SK-N-SH (cell line): ENCODE data around the gene PLXND1. TPM values are rescaled to one million over a fixed set of nuclear protein-coding genes. Genes with fewer than 3 reads are reported as not detected.

Source experiments
- CTCF ChIA-PET: fragments of 300-600, 350-600 bp; formaldehyde crosslinking; extraction: SDS; loops from one replicate; lab custom pipeline; 2021; lab: Yijun Ruan, JAX
- POLR2A ChIA-PET: fragments of 350-600 bp; sonication (Branson Sonifier 250); formaldehyde crosslinking; extraction: SDS; loops from one replicate; lab custom pipeline; 2020; ENCODE audit warnings: antibody characterized with exemption, inconsistent platforms; lab: Yijun Ruan, JAX
- DNase-seq: peaks from one replicate; pipeline ENCODE4 v3.0.0; 2012
- H2AFZ ChIP-seq: fragments of 200-600 bp; sonication (generic); 2 replicates; pipeline ENCODE4 v1.8.1; 2016; ENCODE audit warnings: antibody characterized with exemption, mild to moderate bottlenecking, low read depth
- H3F3A ChIP-seq: fragments of 200-600 bp; sonication (generic); replicated peaks from 2 replicates; pipeline ENCODE3; 2016; ENCODE audit warnings: antibody characterized with exemption, mild to moderate bottlenecking; ENCODE audit not compliant: insufficient read depth
- H3K27ac ChIP-seq, 2 experiments: fragments of 200-500 bp in 1 of 2; fragments of 200-600 bp in 1 of 2; sonication (Bioruptor generic) in 1 of 2; sonication (generic), shearing (Covaris generic) in 1 of 2; 2 replicates each; pipeline versions ENCODE4 v1.5.1 to v1.6.1; 2014 to 2016; ENCODE audit warnings: low read depth in 2 of 2, inconsistent platforms in 1 of 2, low read length in 1 of 2, mild to moderate bottlenecking in 1 of 2, mixed read lengths in 1 of 2
- H3K27me3 ChIP-seq: fragments of 200-600 bp; sonication (generic), shearing (Covaris generic); 2 replicates; pipeline ENCODE4 v1.6.1; 2016; ENCODE audit warnings: mixed run types; ENCODE audit not compliant: insufficient read depth
- H3K36me3 ChIP-seq, 2 experiments: fragments of 200-500 bp in 1 of 2; fragments of 200-600 bp in 1 of 2; sonication (Bioruptor generic) in 1 of 2; sonication (generic) in 1 of 2; replicated peaks in 1 of 2; 2 replicates each; pipeline versions ENCODE3 to v1.5.1; 2014 to 2016; ENCODE audit warnings: low read length in 1 of 2, mild to moderate bottlenecking in 1 of 2; ENCODE audit not compliant: insufficient read depth in 2 of 2, control insufficient read depth in 1 of 2
- H3K4me1 ChIP-seq, 2 experiments: fragments of 200-500 bp in 1 of 2; fragments of 200-600 bp in 1 of 2; sonication (Bioruptor generic) in 1 of 2; sonication (generic), shearing (Covaris generic) in 1 of 2; 2 replicates each; pipeline versions ENCODE4 v1.5.1 to v1.6.1; 2014 to 2016; ENCODE audit warnings: low read depth in 1 of 2, low read length in 1 of 2, mixed run types in 1 of 2; ENCODE audit not compliant: insufficient read depth in 2 of 2, control insufficient read depth in 1 of 2
- H3K4me2 ChIP-seq: fragments of 200-600 bp; sonication (generic), shearing (Covaris generic); 2 replicates; pipeline ENCODE4 v1.6.1; 2017; ENCODE audit warnings: mixed run types
- H3K4me3 ChIP-seq, 2 experiments: fragments of 200-500 bp in 1 of 2; fragments of 200-600 bp in 1 of 2; sonication (Bioruptor generic) in 1 of 2; sonication (generic), shearing (Covaris generic) in 1 of 2; 2 replicates each; pipeline versions ENCODE4 v1.5.1 to v1.8.1; 2014 to 2016; ENCODE audit warnings: low read depth in 2 of 2, inconsistent platforms in 1 of 2, low read length in 1 of 2, mild to moderate bottlenecking in 1 of 2, mixed read lengths in 1 of 2, moderate library complexity in 1 of 2
- H3K79me2 ChIP-seq: fragments of 200-600 bp; sonication (generic); 2 replicates; pipeline ENCODE4 v1.8.1; 2017; ENCODE audit warnings: mild to moderate bottlenecking; ENCODE audit not compliant: insufficient read depth
- H3K9ac ChIP-seq: fragments of 200-600 bp; sonication (generic); 2 replicates; pipeline ENCODE4 v1.6.1; 2017; ENCODE audit warnings: mixed run types
- H3K9me2 ChIP-seq: fragments of 200-600 bp; sonication (generic); 2 replicates; pipeline ENCODE4 v1.6.1; 2017; ENCODE audit warnings: mixed run types
- H3K9me3 ChIP-seq: fragments of 200-600 bp; sonication (generic); 2 replicates; pipeline ENCODE4 v1.6.1; 2017; ENCODE audit warnings: mixed run types, mild to moderate bottlenecking, moderate library complexity
- H4K20me1 ChIP-seq: fragments of 200-600 bp; sonication (generic); 2 replicates; pipeline ENCODE4 v1.6.1; 2017; ENCODE audit warnings: mild to moderate bottlenecking, mixed run types; ENCODE audit not compliant: insufficient read depth
- CHD2 ChIP-seq: fragments of 150-350 bp; IDR thresholded peaks from 2 replicates; pipeline ENCODE4 v1.6.1; 2018; ENCODE audit warnings: low read length; ENCODE audit not compliant: partially characterized antibody
- ELF1 ChIP-seq: IDR thresholded peaks from 2 replicates; pipeline ENCODE4 v1.4.0; 2012
- EZH2phosphoT487 ChIP-seq: fragments of 200-600 bp; sonication (generic); IDR thresholded peaks from 2 replicates; pipeline ENCODE4 v1.6.1; 2017; ENCODE audit warnings: low read depth, mixed run types, mild to moderate bottlenecking, antibody characterized with exemption, moderate library complexity, borderline replicate concordance
- FOSL2 ChIP-seq: IDR thresholded peaks from 2 replicates; pipeline ENCODE4 v1.4.0; 2012; ENCODE audit warnings: low read depth, mild to moderate bottlenecking, moderate library complexity, borderline replicate concordance
- FOXJ3 ChIP-seq: sonication (generic); formaldehyde crosslinking; IDR thresholded peaks from 2 replicates; pipeline ENCODE4 v1.5.1; 2020; ENCODE audit warnings: mild to moderate bottlenecking, missing genetic modification reagents
- FOXM1 ChIP-seq: IDR thresholded peaks from 2 replicates; pipeline ENCODE4 v1.4.0; 2012; ENCODE audit warnings: low read depth, mild to moderate bottlenecking
- GABPA ChIP-seq: IDR thresholded peaks from 2 replicates; pipeline ENCODE4 v1.4.0; 2012; ENCODE audit warnings: low read depth, mild to moderate bottlenecking
- GATA2 ChIP-seq: sonication (generic); formaldehyde crosslinking; IDR thresholded peaks from 2 replicates; pipeline ENCODE4 v1.5.0; 2020; ENCODE audit warnings: mild to moderate bottlenecking, missing genetic modification reagents
- MXI1 ChIP-seq: IDR thresholded peaks from 2 replicates; pipeline ENCODE4 v1.6.1; 2012; ENCODE audit warnings: mild to moderate bottlenecking, low read depth, low read length, improper control_type of control experiment
- NFIC ChIP-seq: IDR thresholded peaks from 2 replicates; pipeline ENCODE4 v1.4.0; 2012; ENCODE audit warnings: borderline replicate concordance
- RAD21 ChIP-seq: IDR thresholded peaks from 2 replicates; pipeline ENCODE4 v1.6.1; 2012; ENCODE audit warnings: mild to moderate bottlenecking, low read length
- RCOR1 ChIP-seq: fragments of 150-350 bp; IDR thresholded peaks from 2 replicates; pipeline ENCODE4 v1.6.1; 2017; ENCODE audit warnings: antibody characterized with exemption, low read length
- TCF12 ChIP-seq: IDR thresholded peaks from 2 replicates; pipeline ENCODE4 v1.4.0; 2012
- YY1 ChIP-seq: IDR thresholded peaks from 2 replicates; pipeline ENCODE4 v1.4.0; 2012; ENCODE audit warnings: low read depth, mild to moderate bottlenecking
- WGBS: methylation state at CpG from one replicate; pipeline ENCODE4 v1.1.6; 2017; ENCODE audit warnings: low lambda C conversion rate; 5-methylcytosine and 5-hydroxymethylcytosine counted together
- polyA plus RNA-seq, 3 experiments: library from polyadenylated mRNA; depleted of rRNA; stranded (reverse); fragments of >200 nt; gene quantifications; 2 replicates each; pipeline ENCODE4 v1.2.3, GENCODE V29; 2012
- TF ChIP-seq, protein P1 (sequence below): IDR thresholded peaks from 2 replicates; pipeline ENCODE4 v1.4.0; 2012; ENCODE audit warnings: low read depth, borderline replicate concordance
- TF ChIP-seq, protein P2 (sequence below): IDR thresholded peaks from 2 replicates; pipeline ENCODE4 v1.4.0; 2012; ENCODE audit warnings: low read depth, borderline replicate concordance
- TF ChIP-seq, protein P3 (sequence below): IDR thresholded peaks from 2 replicates; pipeline ENCODE4; 2012
- TF ChIP-seq, protein P4 (sequence below): fragments of 150-350 bp; IDR thresholded peaks from 2 replicates; pipeline ENCODE4 v1.6.1; 2016; ENCODE audit warnings: mild to moderate bottlenecking, low read depth, low read length

The PLXND1 gene
- polyA plus RNA-seq, 1 of the 3 experiments (the other 2 are of a cell fraction) = 53.5 TPM

DNA sequence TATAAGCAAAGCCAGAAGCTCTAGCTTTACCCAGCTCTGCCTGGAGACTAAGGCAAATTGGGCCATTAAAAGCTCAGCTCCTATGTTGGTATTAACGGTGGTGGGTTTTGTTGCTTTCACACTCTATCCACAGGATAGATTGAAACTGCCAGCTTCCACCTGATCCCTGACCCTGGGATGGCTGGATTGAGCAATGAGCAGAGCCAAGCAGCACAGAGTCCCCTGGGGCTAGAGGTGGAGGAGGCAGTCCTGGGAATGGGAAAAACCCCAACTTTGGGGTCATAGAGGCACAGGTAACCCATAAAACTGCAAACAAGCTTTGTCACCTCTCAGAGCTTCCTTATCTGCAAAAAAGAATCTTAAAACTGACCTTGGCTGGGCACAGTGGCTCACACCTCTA lies 71.4 kb downstream of the PLXND1 start:
- WGBS = no CpG with 5 or more reads among the region's 1 CpG
- TF ChIP-seq TCF12 = no peak
- TF ChIP-seq, protein P1, sequence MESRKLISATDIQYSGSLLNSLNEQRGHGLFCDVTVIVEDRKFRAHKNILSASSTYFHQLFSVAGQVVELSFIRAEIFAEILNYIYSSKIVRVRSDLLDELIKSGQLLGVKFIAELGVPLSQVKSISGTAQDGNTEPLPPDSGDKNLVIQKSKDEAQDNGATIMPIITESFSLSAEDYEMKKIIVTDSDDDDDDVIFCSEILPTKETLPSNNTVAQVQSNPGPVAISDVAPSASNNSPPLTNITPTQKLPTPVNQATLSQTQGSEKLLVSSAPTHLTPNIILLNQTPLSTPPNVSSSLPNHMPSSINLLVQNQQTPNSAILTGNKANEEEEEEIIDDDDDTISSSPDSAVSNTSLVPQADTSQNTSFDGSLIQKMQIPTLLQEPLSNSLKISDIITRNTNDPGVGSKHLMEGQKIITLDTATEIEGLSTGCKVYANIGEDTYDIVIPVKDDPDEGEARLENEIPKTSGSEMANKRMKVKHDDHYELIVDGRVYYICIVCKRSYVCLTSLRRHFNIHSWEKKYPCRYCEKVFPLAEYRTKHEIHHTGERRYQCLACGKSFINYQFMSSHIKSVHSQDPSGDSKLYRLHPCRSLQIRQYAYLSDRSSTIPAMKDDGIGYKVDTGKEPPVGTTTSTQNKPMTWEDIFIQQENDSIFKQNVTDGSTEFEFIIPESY = no peak
- TF ChIP-seq RAD21 = no peak
- no peak for TF ChIP-seq FOSL2
- TF ChIP-seq, protein P2, sequence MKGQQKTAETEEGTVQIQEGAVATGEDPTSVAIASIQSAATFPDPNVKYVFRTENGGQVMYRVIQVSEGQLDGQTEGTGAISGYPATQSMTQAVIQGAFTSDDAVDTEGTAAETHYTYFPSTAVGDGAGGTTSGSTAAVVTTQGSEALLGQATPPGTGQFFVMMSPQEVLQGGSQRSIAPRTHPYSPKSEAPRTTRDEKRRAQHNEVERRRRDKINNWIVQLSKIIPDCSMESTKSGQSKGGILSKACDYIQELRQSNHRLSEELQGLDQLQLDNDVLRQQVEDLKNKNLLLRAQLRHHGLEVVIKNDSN = no peak
- TF ChIP-seq NFIC = no peak
- TF ChIP-seq CHD2 = no peak
- TF ChIP-seq, protein P3, sequence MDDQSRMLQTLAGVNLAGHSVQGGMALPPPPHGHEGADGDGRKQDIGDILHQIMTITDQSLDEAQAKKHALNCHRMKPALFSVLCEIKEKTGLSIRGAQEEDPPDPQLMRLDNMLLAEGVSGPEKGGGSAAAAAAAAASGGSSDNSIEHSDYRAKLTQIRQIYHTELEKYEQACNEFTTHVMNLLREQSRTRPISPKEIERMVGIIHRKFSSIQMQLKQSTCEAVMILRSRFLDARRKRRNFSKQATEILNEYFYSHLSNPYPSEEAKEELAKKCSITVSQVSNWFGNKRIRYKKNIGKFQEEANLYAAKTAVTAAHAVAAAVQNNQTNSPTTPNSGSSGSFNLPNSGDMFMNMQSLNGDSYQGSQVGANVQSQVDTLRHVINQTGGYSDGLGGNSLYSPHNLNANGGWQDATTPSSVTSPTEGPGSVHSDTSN = no peak
- no peak for TF ChIP-seq YY1
- TF ChIP-seq, protein P4, sequence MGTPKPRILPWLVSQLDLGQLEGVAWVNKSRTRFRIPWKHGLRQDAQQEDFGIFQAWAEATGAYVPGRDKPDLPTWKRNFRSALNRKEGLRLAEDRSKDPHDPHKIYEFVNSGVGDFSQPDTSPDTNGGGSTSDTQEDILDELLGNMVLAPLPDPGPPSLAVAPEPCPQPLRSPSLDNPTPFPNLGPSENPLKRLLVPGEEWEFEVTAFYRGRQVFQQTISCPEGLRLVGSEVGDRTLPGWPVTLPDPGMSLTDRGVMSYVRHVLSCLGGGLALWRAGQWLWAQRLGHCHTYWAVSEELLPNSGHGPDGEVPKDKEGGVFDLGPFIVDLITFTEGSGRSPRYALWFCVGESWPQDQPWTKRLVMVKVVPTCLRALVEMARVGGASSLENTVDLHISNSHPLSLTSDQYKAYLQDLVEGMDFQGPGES = no peak
- TF ChIP-seq ELF1 = no peak
- no peak for TF ChIP-seq FOXM1
- no peak for TF ChIP-seq RCOR1
- no peak for TF ChIP-seq GATA2 (CRISPR knock-in tag)
- no peak for TF ChIP-seq GABPA
- TF ChIP-seq FOXJ3 (CRISPR knock-in tag) = no peak
- TF ChIP-seq EZH2phosphoT487 = no peak
- no peak for TF ChIP-seq MXI1
- Histone ChIP-seq H3K79me2 (no peaks in the 10 kb centered on the region), H3K9ac (no peak overlapping the region), H3K27ac (no peak overlapping the region), H3K36me3 (no peaks in the 10 kb centered on the region), H3K27me3 (no peaks in the 10 kb centered on the region), H4K20me1 (no peaks in the 10 kb centered on the region), H3K9me2 (no peaks in the 10 kb centered on the region), H2AFZ (no peak overlapping the region), H3F3A (no peaks in the 10 kb centered on the region), H3K4me3 (no peak overlapping the region), H3K9me3 (no peaks in the 10 kb centered on the region), H3K4me1 (no peaks in the 10 kb centered on the region; a peak in 1 of 4 replicates), H3K4me2 (no peak overlapping the region)
- no peak for DNase-seq
- POLR2A ChIA-PET = no interaction called here
- CTCF ChIA-PET = interaction anchor here (1.4 kb wide), 3 partner anchors 15 to 45 kb away, joined by 3 to 8 read pairs (median 4); no protein-coding TSS in a partner anchor
